Gastrocnemius medialis (tissue), 4 donors: Measurements from ENCODE around the gene AMTN.

Source experiments
- CTCF ChIP-seq, 5 experiments: fragments of 450-650 bp in 3 of 5; fragments of 200-600 bp in 2 of 5; sonication (generic) in 2 of 5; IDR thresholded peaks in 4 of 5; conservative IDR thresholded peaks in 1 of 5; 1 replicate in 4 of 5; 2 replicates in 1 of 5; pipeline ENCODE4 v1.5.1; 2016 to 2019; ENCODE audit warnings: antibody characterized with exemption in 5 of 5, mild to moderate bottlenecking in 3 of 5, moderate library complexity in 3 of 5
- POLR2A ChIP-seq, 2 donors: fragments of 450-650 bp; IDR thresholded peaks; one replicate each; pipeline ENCODE4 v1.6.1; 2017; ENCODE audit warnings: antibody characterized with exemption in 2 of 2, mild to moderate bottlenecking in 2 of 2, moderate library complexity in 2 of 2

- TF ChIP-seq POLR2A (IDR thresholded peaks at IDR 0.05) (no peak), CTCF (IDR thresholded peaks at IDR 0.05 in 4 of 5, conservative IDR thresholded peaks at IDR 0.05 in 1 of 5) (no peak)
Measured at GRCh38 chr4:70531981-70532380, 13.6 kb downstream of the AMTN start.
